Suprapubic skin (tissue), 4 donors: ENCODE data around the gene CAMLG.
A peak's percentile ranks its signal among the peaks of the same experiment; 100 is the strongest.

Experiments
- EP300 ChIP-seq: sonication (generic); formaldehyde crosslinking; IDR thresholded peaks from one replicate; pipeline ENCODE4 v1.6.1; 2017; ENCODE audit warnings: antibody characterized with exemption
- POLR2A ChIP-seq, 2 donors: fragments of 450-650 bp; IDR thresholded peaks; one replicate each; pipeline ENCODE4 v1.6.1; 2017; ENCODE audit warnings: antibody characterized with exemption in 2 of 2, mild to moderate bottlenecking in 2 of 2, moderate library complexity in 2 of 2
- POLR2AphosphoS5 ChIP-seq, 3 donors: sonication (generic); formaldehyde crosslinking; IDR thresholded peaks; one replicate each; pipeline ENCODE4 v1.6.1; 2017; ENCODE audit warnings: antibody characterized with exemption in 3 of 3
- TF ChIP-seq, protein P1 (sequence below), 2 donors: fragments of 200-600 bp in 1 of 2; fragments of 450-650 bp in 1 of 2; sonication (generic) in 1 of 2; IDR thresholded peaks; one replicate each; pipeline ENCODE4 v1.5.1; 2016 to 2019; ENCODE audit warnings: antibody characterized with exemption in 2 of 2, mild to moderate bottlenecking in 1 of 2, moderate library complexity in 1 of 2

DNA sequence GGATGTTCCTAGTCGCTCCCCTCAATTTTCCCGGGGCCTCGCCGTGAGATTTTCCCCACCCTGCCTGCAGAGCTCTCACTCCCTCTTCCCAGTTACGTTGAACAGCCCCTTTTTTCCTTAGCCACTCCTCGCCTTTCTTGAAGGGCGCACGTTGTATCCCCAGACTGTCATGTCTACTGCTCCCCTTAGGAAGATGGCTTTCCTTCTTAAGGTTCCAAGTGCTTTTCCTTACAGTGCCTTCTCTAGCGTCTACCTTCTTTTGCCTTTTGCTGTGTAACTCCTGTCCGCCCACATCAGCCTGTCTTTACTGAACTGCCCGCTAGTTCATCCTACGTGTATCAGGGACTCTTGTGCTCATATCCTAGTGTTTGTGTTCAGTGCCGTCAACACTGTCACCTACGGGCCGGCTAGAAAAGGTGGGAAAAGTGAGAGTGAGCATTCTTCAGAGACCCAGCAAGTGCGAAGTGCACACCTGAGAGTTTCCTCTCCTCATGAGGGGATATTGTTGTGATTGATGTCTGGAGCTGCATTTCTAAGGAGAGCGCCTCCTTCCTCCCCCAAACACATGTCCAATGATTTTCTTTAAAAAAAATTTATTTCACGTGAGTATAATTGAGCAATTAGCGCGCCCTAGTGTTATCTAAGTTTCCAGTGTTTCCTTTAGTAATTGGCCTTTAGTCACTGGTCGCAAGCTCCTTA lies 764 bp downstream of the CAMLG start:
- TF ChIP-seq POLR2AphosphoS5 (IDR thresholded peaks at IDR 0.05) (no peak), POLR2A (IDR thresholded peaks at IDR 0.05) (no peak), EP300 (no peak)
- TF ChIP-seq, protein P1, sequence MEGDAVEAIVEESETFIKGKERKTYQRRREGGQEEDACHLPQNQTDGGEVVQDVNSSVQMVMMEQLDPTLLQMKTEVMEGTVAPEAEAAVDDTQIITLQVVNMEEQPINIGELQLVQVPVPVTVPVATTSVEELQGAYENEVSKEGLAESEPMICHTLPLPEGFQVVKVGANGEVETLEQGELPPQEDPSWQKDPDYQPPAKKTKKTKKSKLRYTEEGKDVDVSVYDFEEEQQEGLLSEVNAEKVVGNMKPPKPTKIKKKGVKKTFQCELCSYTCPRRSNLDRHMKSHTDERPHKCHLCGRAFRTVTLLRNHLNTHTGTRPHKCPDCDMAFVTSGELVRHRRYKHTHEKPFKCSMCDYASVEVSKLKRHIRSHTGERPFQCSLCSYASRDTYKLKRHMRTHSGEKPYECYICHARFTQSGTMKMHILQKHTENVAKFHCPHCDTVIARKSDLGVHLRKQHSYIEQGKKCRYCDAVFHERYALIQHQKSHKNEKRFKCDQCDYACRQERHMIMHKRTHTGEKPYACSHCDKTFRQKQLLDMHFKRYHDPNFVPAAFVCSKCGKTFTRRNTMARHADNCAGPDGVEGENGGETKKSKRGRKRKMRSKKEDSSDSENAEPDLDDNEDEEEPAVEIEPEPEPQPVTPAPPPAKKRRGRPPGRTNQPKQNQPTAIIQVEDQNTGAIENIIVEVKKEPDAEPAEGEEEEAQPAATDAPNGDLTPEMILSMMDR (IDR thresholded peaks at IDR 0.05), result peak in 1 of 2 donors; percentile 7
